ENCODE data around the gene BIRC2. TPM values are rescaled to one million over a fixed set of nuclear protein-coding genes. Genes with fewer than 3 reads are reported as not detected.

The BIRC2 gene
- total and polyA plus RNA-seq, 10 of the 15 experiments (the other 5 are each of a cell fraction or from before 2014, with no cell fraction given): 13.8 to 75.8 (median 26.5) TPM

DNA sequence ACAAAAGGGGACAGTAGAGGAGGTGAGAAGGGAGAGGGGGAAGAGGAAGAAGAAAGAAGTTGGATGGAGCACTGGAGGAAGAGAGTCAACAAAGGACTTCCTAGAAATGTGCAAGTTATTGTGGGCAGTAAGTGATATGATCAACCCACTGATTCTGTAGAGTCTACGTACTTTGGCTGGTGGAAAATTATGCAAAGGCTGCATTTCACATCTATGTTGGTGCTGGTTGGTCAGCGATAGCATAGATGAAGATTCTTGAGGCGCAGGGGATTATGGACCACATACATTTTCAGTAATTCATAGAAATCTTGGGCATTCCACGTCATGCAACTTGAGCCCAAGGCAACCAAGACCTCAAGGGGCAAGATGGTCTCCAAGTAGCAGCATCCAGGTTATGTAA, 42.3 kb upstream of the BIRC2 start (continued):
- TF ChIP-seq, protein P1, sequence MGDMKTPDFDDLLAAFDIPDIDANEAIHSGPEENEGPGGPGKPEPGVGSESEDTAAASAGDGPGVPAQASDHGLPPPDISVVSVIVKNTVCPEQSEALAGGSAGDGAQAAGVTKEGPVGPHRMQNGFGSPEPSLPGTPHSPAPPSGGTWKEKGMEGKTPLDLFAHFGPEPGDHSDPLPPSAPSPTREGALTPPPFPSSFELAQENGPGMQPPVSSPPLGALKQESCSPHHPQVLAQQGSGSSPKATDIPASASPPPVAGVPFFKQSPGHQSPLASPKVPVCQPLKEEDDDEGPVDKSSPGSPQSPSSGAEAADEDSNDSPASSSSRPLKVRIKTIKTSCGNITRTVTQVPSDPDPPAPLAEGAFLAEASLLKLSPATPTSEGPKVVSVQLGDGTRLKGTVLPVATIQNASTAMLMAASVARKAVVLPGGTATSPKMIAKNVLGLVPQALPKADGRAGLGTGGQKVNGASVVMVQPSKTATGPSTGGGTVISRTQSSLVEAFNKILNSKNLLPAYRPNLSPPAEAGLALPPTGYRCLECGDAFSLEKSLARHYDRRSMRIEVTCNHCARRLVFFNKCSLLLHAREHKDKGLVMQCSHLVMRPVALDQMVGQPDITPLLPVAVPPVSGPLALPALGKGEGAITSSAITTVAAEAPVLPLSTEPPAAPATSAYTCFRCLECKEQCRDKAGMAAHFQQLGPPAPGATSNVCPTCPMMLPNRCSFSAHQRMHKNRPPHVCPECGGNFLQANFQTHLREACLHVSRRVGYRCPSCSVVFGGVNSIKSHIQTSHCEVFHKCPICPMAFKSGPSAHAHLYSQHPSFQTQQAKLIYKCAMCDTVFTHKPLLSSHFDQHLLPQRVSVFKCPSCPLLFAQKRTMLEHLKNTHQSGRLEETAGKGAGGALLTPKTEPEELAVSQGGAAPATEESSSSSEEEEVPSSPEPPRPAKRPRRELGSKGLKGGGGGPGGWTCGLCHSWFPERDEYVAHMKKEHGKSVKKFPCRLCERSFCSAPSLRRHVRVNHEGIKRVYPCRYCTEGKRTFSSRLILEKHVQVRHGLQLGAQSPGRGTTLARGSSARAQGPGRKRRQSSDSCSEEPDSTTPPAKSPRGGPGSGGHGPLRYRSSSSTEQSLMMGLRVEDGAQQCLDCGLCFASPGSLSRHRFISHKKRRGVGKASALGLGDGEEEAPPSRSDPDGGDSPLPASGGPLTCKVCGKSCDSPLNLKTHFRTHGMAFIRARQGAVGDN (IDR thresholded peaks at IDR 0.05): no peak
- TF ChIP-seq IKZF1 (conservative IDR thresholded peaks at IDR 0.05) (no peak), HDAC2 (IDR thresholded peaks at IDR 0.05) (no peak), NFIC (IDR thresholded peaks at IDR 0.05; ENCODE audit: low read depth, low read length) (no peak), PML (IDR thresholded peaks at IDR 0.05; ENCODE audit: low read length) (no peak)

DNA sequence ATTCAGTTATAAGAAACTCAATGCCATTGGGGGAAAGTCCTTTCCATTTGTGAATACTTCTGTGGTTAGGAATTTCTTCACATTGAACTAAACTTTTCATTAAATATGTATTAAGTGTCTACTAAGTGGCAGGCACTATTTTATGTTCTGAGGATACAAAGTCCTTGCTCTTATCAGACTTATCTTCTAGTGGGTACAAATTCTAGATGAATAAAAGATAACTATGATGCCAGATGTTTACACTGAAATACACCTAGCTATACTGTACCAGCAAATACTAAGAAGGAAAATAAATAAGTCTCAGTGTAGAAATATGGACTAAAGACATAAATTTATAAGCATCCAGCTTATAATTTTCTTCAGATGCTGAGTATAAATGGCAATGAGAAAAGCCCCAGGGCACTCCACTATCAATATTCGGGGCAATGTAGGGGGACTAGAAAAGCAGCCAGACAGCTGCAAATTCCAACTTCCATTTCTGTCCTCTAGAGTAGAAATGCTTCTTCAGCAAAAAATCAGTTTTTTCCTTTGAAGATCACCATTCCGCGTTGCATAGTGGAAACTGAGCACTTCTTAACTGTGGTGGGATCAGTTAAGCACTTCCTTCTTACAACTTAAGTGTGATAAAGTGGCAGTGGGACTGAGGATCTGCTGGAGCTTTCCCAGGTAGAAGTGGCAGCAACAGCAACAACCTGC, 41.5 kb upstream of the BIRC2 start:
- no TSS peak for BruUV-seq (replicated peaks)
- SMC1A ChIA-PET (ENCODE audit: uncharacterized antibody, unreplicated experiment): interaction anchor here (1.1 to 1.6 kb wide), 4 partner anchors 10 to 18 kb away, joined by 4 to 10 read pairs (median 4); no protein-coding TSS in a partner anchor
- WGBS (ENCODE audit: insufficient coverage, insufficient replicate concordance, low lambda C conversion rate, missing lambda C conversion rate): 100% methylated on average over 3 of the region's 3 CpGs

More for the DNA sequence above, 41.5 kb upstream of the BIRC2 start:
- Histone ChIP-seq H3K4me3 (no peak overlapping the region), H3K9me3 (replicated peaks; ENCODE audit: control insufficient read depth, insufficient read depth, low read length) (peaks cover 7% of the 10 kb centered on the region; the same call in 2 of the 3 replicates), H3K36me3 (ENCODE audit: control insufficient read depth in 2 of 2, insufficient read depth in 2 of 2, low read length in 1 of 2) (no peaks in the 10 kb centered on the region), H3K79me2 (ENCODE audit: control insufficient read depth, insufficient read depth, low read length) (no peaks in the 10 kb centered on the region), H3K9ac (ENCODE audit: control insufficient read depth, insufficient read depth, low read length) (no peak overlapping the region), H3K27me3 (replicated peaks in 1 of 2; ENCODE audit: control insufficient read depth in 2 of 2, insufficient read depth in 2 of 2, low read length in 1 of 2) (no peaks in the 10 kb centered on the region), H3K27ac (ENCODE audit: control insufficient read depth, insufficient read depth) (no peak overlapping the region), H4K20me1 (ENCODE audit: control insufficient read depth, insufficient read depth) (no peaks in the 10 kb centered on the region), H3K4me2 (ENCODE audit: control insufficient read depth, insufficient read depth) (no peak overlapping the region), H2AFZ (ENCODE audit: control insufficient read depth, low read depth, low read length) (no peak overlapping the region), H3K4me1 (ENCODE audit: control insufficient read depth, insufficient read depth, low read length) (peaks cover 9% of the 10 kb centered on the region)
- ChIA-PET RAD21 (ENCODE audit: unreplicated experiment) (interaction anchor here (1.8 to 3.8 kb wide), 2 partner anchors 11 to 308 kb away, joined by 7 to 17 read pairs; no protein-coding TSS in a partner anchor), CTCF (interaction anchor here (0.6 to 12.0 kb wide), 6 partner anchors 14 to 309 kb away, joined by 3 to 219 read pairs (median 4); no protein-coding TSS in a partner anchor), POLR2A (interaction anchor here (0.8 to 1.6 kb wide), 3 partner anchors 9 to 16 kb away, joined by 3 to 7 read pairs (median 6); no protein-coding TSS in a partner anchor)
- TF ChIP-seq, protein P2, sequence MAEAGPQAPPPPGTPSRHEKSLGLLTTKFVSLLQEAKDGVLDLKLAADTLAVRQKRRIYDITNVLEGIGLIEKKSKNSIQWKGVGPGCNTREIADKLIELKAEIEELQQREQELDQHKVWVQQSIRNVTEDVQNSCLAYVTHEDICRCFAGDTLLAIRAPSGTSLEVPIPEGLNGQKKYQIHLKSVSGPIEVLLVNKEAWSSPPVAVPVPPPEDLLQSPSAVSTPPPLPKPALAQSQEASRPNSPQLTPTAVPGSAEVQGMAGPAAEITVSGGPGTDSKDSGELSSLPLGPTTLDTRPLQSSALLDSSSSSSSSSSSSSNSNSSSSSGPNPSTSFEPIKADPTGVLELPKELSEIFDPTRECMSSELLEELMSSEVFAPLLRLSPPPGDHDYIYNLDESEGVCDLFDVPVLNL (IDR thresholded peaks at IDR 0.05; ENCODE audit: low read depth, low read length): no peak
- no peak for TF ChIP-seq SREBF2 (IDR thresholded peaks at IDR 0.05; ENCODE audit: low read length)
- DNase-seq (ENCODE audit: low read depth, low spot score): no peak
- no peak for ATAC-seq
- intact Hi-C loops (cut with micrococcal nuclease; ENCODE audit: unreplicated experiment): no loop called here
- no peak for FAIRE-seq
- in situ Hi-C loops (cut with MboI): no loop called here

Measured in GM12878 (cell line).